Right ventricle myocardium inferior (tissue), 1 donor: ENCODE results near the gene LRFN2. TPM values are rescaled to one million over a fixed set of nuclear protein-coding genes. Genes with fewer than 3 reads are reported as not detected.
A peak's percentile ranks its signal among the peaks of the same experiment; 100 is the strongest.

ENCODE experiments used
- ATAC-seq: fragments of 200-7000 bp; cut with Tn5 transposase; one replicate; pipeline ENCODE4 v1.9.1; 2020; ENCODE audit warnings: mild to moderate bottlenecking, moderate library complexity
- DNase-seq: peaks from one replicate; pipeline ENCODE4 v3.0.0; 2021; ENCODE audit errors: missing footprints
- intact Hi-C: fragments of 100-400 bp; cut with DNase I; formaldehyde crosslinking; loops from one replicate; pipeline ENCODE4 v1.11.0; 2022
- total RNA-seq: library from RNA; stranded (reverse); fragmentation: NEBNext Ultra II Directional; extraction: Animal tissue kit (Norgen Biotek cat#: 25700); gene quantifications from one replicate; pipeline ENCODE4 v1.2.1, GENCODE V29; 2021
- donor health status: DM: no; HTN: yes; CAD: no; lungs with severe emphysema.

Gene LRFN2
- total RNA-seq, 1 donor from 2014 or later, result not detected

DNA sequence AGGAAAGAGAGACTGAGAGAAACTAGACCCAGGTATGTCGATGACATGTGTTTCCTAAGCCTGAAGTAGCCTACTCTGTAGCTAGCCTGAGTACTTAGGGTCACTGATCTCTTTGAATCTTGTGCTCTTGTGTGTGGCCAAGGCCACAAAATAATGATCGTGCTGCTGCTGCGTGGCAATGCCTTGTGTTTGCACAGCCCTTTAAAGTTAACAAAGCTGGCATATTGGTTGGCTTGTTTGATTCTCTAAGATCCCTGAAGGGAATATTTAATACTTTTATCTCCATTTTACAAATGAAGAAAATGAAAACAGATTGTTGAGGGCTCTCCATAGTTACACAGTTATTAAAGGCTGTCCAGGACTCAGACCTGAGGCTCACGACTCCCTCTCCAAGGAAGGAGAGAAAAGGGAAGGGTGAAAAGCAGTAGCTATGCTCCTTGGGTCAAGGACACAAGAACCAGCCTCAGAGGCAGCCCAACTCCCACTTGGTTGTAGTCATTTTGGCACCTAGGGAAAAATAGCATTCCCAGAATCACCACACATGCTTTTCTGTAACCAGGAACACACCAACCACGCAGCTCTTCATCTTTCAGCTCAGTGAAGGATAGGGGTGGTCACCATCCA, 130.7 kb downstream of the LRFN2 start:
- DNase-seq (no peak), ATAC-seq (no peak)
- intact Hi-C loops, result no loop called here

GRCh38 chr6:40455686-40456389, 131.3 kb downstream of the LRFN2 start:
- no peak for DNase-seq
- no peak for ATAC-seq
- intact Hi-C loops, result no loop called here

GRCh38 chr6:40450483-40450882, 136.7 kb downstream of the LRFN2 start:
- intact Hi-C loops, result no loop called here
- ATAC-seq (no peak), DNase-seq (no peak)

DNA sequence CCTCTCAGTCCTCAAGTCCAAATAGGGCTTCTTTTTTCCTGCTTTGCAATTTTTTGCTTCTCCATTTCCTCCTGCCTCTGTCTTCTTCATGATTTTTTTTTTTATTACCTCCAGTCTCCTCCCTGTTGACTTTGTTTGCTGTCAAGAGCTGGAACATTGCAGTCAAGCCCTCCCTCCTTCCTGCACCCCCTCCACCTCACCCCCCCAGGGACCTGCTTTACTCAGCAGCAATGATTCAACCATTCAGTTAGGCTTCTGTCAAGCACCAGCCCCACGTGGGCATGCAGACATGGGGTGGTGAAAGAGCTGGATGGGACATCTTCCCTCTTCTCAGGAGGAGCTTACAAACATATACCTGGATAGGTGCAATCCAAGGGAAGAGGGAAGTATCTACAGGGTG, 142.4 kb downstream of the LRFN2 start:
- ATAC-seq, result no peak
- no peak for DNase-seq
- intact Hi-C loops, result no loop called here

DNA sequence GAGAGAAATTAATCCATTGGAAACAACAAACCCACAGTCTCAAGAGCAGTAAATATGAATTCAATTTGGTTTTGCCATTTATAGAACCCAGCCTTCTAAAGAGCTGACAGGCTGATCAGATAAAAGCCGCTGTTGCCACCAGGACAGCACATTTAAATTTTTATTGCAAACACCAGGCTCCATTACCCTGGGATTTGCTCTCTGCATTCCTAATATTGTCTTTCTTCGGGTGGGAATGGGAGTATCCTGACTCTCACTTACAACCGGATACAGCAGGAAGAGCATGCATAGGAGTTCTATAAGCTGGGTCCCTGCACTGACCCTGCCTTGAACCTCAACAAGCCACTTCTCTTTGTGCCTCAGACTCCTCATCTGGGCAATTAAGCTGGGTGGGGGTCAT, 142.9 kb downstream of the LRFN2 start:
- intact Hi-C loops, result no loop called here
- no peak for DNase-seq
- ATAC-seq, result no peak

DNA sequence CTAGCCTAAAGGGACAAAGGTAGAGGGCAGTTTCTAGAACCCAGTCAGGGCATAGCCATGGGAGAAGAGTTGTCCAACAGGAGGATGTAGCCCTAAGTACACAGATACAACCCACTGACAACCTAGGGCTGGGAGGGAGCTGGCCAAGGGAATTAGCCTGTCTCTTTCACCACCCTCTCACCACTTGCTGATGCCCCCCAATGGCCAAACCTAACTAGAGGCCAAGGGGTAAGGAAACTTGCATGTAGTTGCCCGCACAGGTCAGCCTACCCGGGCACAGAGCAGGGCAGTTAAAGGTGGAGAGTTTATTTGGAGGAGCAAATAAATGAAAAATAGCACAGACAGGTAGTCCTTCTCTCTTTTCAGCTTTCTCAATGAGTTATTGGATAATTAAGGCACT, 143.3 kb downstream of the LRFN2 start:
- DNase-seq (no peak), ATAC-seq (no peak)
- intact Hi-C loops, result no loop called here

- intact Hi-C loops, result no loop called here
- ATAC-seq, result no peak
- no peak for DNase-seq
These were observed 144.6 kb downstream of the LRFN2 start for GRCh38 chr6:40442591-40442990.

DNA sequence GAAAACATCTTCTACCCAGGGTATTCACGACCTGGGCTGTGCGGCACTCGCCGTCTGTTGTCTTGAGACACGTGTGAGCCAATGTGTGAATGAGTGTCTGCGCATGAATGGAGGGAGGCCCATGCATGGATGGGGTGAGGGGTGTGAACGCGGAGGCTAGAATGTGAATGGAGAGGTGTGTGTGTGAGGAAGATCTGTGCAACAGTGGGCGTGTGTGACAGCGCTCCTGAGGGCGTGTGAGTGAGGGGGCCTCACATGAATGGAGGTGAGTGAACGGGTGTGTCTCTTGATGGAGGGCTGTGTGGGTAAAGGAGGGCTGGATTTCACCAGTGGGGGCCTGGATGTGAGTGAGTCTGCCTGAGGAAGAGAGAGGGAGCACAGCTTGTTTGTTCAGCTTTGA, 146.0 kb downstream of the LRFN2 start:
- intact Hi-C loops, result no loop called here
- DNase-seq (no peak), ATAC-seq (no peak)

GRCh38 chr6:40440053-40440452, 147.1 kb downstream of the LRFN2 start:
- DNase-seq (no peak), ATAC-seq (no peak)
- intact Hi-C loops, result no loop called here

GRCh38 chr6:40439026-40439800, 148.0 kb downstream of the LRFN2 start:
- intact Hi-C loops, result no loop called here
- DNase-seq, result no peak
- no peak for ATAC-seq

DNA sequence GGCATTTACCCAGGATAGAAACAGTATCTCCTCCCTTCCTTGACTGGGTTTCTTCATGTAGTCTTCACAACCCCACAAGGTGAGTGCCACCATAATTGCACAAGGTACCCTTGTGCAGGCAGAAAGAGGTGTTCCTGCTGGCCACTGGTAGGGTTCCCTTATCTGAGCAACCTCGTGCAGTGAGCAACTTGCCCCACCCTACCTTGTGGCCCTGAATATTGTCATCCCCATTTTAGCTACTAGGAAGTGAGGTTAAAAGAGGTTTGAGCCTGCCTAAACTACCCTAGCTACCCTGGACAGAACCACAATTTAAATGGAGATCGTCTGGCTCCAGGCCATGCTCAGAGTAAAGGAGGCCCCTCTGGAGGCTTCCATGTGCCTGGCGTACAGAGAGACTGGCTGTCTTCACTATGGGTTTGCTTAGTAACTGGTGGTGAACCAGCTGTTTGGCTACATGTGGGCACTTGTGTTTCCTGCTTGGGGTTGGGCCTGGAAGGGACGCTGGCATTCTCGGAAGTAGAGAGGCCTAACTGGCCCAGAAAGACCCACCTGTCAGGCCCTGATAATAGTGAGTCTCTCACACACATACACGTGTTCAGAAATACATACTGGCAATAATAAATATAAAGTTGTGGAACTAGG, 148.8 kb downstream of the LRFN2 start:
- ATAC-seq (no peak), DNase-seq (no peak)
- intact Hi-C loops, result no loop called here

- intact Hi-C loops, result no loop called here
- ATAC-seq, result no peak
These were observed 149.5 kb downstream of the LRFN2 start for GRCh38 chr6:40437631-40438030.

GRCh38 chr6:40436685-40437604, 150.2 kb downstream of the LRFN2 start:
- intact Hi-C loops, result no loop called here
- ATAC-seq, result peak; percentile 63
- DNase-seq, result no peak

More at GRCh38 chr6:40437631-40438030, 149.5 kb downstream of the LRFN2 start:
- no peak for DNase-seq

DNA sequence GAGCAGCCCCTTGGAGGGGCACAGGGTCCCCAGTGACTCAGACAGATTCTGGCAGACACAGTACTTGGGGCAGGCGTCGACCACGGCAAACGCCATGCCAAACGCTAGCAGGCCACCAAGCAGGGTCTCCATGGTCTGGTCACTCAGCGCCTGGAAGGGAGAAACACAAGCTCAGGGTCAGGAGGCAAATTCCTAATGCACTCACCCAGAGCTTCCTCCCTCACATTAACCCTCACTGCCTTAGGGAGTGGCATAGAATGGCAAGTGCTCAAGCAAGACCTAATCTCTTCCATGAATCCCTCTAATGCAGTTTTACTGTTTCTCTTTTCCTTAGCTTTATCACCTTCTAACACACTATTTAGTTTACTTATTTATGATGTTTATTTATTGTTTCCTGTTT, 154.2 kb downstream of the LRFN2 start:
- no peak for DNase-seq

GRCh38 chr6:40431706-40432105, 155.5 kb downstream of the LRFN2 start:
- intact Hi-C loops, result no loop called here
- ATAC-seq (no peak), DNase-seq (no peak)

More for the DNA sequence above, 154.2 kb downstream of the LRFN2 start:
- ATAC-seq, result no peak
- intact Hi-C loops, result no loop called here

GRCh38 chr6:40427196-40427595, 160.0 kb downstream of the LRFN2 start:
- DNase-seq (no peak), ATAC-seq (no peak)
- intact Hi-C loops, result no loop called here

DNA sequence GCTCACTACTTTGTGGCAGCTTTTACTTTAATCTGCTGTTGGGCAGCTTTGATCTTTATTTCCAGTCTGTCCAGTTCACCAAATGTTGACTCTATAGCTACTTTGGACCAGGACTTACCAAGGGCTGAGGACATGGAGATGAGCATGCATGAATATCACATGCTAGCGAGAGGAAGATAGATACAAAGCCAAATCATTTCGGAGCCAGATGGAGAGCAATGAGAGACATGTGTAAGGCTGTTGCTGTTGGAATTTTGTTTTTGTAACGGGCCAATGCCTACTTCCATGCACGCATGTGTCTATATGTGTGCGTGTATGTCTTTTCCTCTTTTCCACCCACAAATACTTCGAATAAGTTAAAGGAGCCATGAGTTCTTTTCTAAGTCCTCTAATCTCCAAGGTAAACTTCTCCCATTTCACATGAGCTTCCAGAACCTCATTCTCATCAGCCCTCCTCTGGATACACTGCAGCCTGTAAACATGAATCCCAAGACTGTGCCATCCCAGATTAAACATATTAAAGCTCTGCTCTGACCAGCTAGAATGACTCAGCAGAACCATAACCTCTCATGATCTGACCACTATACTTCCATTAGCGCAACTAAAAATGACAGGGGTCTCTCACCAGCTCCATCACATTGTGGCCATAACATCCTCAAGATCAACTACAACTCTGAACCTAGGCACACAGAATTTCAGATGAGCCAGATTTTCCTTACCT, 160.7 kb downstream of the LRFN2 start:
- intact Hi-C loops, result no loop called here
- ATAC-seq (no peak), DNase-seq (no peak)
